Measurements from ENCODE around the gene STUB1. TPM values are rescaled to one million over a fixed set of nuclear protein-coding genes. Genes with fewer than 3 reads are reported as not detected.

The STUB1 gene
- polyA plus RNA-seq, 4 donors = 110 to 187 (median 117) TPM

DNA sequence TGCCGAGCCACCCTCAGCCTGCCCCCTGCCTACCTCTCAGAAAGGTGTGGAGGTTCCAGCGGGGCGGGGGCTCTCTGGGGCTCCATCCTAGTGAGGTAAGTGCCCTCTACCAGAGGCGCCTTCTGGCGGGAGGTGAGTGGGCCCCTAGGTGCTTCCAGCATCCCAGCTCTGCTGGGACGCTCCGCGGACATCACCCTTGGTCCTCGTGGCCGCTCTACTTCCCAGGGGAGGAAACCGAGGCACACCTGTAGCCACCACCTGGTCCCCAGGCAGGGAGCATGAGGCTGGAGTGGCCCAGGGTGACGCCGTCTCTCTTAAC is 37.2 kb upstream of the STUB1 start:
- DNase-seq (ENCODE audit: low read depth in 4 of 4, low spot score in 2 of 4) = no peak

DNA sequence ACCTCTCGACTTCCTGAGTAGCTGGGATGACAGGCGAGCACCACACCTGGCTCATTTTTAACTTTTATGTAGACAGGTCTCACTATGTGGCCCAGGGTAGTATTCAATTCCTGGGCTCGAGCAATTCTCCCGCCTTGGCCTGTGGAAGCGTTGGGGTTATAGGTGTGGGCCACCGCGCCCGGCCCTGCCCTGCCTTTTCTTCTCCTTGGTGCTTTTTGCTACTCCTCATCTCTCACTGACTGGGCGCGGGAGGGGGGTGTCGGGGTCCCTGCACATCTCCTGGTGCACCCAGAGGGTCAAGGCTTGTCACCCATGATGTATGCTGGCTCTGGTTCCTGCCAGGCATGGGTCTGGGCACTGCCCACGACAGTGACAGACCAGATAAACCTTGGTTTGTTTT is 35.7 kb upstream of the STUB1 start:
- DNase-seq (ENCODE audit: low read depth in 4 of 4, low spot score in 2 of 4) = no peak

DNA sequence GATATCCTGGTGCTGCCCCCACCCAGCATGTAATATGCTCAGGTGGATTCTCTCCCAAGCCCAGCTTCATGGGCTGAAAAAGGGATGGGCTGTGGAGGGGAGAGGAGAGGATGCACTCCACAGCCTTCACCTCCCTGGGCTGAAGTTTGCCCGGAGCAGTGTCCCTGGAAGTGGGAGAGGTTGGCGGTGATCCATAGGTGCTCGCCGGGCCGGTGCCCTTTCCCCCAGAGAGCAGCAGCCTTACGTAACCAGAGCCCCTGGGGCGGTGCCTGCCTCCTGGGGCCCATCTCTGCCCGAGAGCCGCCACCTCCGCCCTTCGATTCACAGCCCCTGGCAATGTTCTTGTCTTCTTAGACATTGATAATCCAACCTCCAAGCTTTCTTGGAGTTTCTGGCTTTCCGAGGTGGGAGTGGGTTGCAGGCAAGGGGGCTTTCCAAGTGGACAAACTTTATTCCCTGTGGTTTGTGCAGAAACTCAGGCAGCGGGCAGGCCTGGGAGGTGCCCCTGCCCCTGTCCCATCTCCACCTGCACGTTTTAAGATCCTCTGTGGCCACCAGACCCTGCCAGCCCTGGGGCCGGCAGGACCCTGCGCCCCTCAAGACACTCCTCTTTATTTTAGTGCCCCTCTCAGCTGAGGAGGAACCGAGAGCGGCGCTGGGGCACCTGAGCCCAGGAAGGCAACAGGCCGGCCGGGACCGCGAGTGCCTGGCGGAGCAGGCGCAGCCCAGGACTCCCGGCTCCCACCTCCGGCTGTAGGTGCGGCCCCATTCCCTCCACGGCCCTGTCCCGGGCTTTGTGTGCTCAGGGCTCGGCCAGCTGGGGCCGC is 34.1 kb upstream of the STUB1 start:
- DNase-seq (ENCODE audit: low read depth in 4 of 4, low spot score in 2 of 4) = no peak

DNA sequence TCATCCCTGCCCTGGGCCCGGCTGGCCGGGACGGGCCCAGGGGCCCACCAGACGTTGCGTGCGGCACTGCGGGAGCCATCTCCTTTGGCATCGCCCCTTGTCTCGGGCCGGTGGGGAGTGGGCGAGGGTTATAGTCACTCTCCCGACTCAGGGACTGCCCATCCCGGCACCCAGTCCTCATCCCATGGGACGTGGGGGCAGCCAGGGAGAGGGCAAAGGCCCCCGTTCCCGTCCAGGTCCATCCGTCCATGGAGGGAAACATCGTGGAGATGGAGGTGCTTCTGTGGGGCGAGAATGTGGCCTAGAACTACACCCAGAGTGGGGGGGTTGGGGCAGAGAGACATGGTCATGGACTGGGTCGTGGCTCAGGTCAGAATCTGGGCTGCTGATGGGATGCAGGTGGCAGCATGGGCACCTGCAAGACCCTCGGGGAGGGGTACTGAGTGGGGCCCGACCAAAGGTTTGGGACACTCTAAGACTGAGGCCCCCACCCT is 33.5 kb upstream of the STUB1 start:
- DNase-seq (ENCODE audit: low read depth in 4 of 4, low spot score in 2 of 4) = no peak

DNA sequence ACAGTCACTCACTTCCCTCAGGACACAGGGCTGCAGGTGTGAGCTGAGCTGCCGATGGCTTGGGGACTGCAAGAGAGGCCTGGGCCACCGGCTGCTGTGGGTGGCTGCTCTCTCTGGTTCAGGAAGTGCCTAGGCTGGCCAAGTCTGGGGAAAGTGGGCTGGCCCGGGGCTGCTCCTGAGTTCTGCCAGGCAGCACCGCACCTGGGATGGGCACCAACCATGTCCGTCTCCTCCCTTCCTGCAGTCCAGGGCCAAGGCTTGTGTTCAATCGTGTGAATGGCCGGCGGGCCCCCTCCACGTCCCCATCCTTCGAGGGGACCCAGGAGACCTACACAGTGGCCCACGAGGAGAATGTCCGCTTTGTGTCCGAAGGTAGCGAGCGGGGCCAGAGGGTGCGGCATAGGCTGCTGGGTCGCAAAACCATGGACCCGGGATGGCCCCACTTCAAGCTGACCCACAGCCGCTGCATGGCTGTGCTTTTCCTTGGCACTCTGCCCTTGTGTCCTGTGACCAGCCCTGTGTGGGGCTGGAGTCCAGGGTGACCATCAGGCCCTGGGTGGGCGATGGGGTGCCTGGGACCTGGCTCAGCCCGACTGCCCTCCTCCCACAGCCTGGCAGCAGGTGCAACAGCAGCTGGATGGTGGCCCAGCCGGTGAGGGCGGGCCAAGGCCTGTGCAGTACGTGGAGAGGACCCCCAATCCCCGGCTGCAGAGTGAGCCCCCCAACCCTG is 32.9 kb upstream of the STUB1 start:
- DNase-seq (ENCODE audit: low read depth in 4 of 4, low spot score in 2 of 4) = no peak

DNA sequence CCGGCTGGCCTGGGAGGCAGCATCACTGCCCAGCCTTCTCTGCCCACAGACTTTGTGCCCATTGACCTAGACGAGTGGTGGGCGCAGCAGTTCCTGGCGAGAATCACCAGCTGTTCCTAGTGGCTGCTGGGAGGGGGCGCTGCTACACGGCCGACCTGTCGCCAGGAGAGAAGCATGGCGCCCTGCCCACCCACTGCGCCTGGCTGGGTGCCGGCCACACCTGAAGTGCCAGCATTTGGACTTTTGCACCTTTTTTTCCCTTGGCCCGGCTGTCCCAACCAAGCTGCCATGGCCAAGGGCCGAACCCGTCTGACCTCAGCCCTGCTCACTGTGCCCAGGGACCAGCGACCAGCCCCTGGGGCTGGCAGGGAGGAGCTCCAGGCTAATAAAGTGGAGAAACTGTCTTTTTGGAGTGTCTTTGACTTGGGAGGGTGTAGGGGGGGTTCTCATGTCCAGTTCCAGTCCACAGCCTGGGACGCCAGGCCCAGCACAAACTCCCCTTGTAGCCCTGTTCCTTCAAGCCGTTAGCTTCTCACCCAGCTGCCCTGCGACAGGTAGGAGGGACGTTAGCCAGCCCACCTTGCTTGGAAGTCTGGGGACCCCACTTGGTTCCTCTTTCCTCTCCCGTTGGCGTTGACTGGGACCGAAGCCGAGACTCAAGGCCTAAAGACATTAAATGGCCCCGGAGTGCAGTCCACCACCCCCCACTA is 32.0 kb upstream of the STUB1 start:
- DNase-seq (ENCODE audit: low read depth in 4 of 4, low spot score in 2 of 4) = no peak

DNA sequence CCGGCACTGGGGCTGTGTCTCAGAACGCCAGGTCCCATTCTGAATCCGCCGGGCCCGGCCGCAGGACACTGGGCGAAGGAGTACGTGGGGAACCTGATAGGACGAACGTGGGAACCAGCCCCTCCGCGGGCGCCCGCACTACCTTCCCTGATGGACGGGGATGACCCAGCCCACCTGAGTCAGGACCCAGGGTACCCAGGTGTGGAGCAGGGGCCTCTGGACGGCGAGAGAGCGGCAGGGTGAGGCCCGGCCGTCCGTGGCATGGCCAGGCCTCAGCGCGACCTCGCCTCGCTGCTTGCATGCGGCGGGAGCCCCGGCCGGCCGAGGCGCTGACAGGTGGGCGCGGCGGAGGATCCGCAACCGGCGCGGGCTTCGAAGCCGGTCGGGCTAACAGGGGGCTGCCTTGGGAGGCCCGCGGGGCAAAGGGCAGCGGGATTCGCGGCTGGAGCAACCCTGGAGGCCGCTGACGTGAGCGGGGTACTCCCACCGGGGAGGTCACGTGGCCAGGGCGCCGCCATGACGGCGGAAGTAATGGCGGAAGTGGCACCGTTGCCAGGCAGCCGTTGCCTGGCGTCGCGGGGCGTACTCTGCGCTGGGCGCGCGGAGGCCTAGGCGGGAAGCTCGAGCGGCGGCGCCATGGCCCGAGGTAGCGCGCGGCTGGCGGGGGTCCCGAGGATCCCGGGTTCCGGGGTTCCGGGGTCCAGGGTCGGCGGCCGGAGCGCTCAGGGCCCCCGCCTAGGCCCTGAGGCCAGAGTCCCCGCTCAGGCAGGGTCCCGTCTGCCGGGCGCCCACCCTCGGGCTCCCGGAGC is 31.2 kb upstream of the STUB1 start, which contains the start of gene WDR90:
Gene WDR90 (plus strand): TSS at position 585 of the 809 bp plus-strand sequence. CDS start 52 bp downstream, at position 637.
- DNase-seq (ENCODE audit: low read depth in 4 of 4, low spot score in 2 of 4) = peak in 1 of 4 donors; percentile 73

DNA sequence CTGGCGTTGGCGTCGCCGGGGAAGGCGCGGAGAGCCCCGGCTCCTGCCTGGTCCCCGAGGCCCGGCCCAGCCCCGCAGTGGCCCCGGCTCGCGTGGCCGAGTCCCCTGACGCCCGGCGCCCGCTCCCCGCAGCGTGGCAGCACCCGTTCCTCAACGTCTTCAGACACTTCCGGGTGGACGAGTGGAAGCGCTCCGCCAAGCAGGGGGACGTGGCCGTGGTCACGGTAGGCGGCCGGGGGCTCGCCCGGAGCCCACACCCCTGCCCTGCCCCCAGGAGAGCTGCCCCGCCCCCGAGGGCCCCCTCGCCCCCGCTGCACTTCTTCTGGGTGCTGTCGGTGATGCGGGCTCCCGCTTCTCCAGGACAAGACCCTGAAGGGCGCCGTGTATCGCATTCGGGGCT is 30.6 kb upstream of the STUB1 start:
- no peak for DNase-seq (ENCODE audit: low read depth in 4 of 4, low spot score in 2 of 4)

- no peak for DNase-seq (ENCODE audit: low read depth in 4 of 4, low spot score in 2 of 4)
Measured at GRCh38 chr16:651844-652243, 28.4 kb upstream of the STUB1 start.

DNA sequence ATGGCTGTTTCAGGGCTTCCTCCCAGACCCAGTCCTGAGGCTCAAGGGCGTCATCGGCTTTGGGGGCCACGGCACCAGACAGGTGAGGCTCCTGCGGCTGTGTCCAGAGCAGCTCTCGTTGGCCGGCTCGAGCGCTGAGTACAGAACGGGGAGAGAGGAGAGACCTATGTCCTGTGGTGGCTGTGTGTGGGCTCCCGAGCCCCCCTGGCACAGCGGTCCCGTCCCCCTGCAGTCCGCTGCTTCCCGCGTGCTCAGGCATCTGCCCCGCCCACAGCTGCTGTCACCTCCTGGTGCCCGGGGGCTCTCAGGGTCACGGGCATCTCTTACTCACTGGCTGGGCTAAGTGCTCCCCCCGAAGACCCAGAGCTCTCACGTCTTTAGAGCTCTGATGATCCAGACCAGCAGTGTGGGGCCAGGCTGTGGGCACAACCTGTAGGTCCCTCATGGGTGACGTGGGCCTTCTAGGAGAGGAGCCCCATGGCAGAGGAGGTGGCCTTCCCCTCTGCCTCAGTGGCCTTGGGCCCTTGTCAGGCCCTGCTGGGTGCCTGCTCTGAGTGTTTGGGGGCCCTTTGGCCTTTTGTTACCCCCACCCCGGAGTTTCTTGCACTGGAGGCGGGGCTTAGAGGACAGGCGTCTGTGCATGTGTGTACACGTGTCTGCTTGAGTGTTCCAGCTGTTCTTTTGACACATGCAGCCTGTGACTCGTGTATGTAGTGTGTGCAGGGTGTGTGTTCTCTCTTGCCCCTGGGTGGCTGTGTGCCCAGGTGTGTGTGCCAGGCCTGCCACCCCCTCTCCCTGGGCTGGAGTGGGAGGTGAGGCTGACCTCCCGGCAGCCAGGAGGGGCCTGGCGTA is 27.5 kb upstream of the STUB1 start:
- no peak for DNase-seq (ENCODE audit: low read depth in 4 of 4, low spot score in 2 of 4)

DNA sequence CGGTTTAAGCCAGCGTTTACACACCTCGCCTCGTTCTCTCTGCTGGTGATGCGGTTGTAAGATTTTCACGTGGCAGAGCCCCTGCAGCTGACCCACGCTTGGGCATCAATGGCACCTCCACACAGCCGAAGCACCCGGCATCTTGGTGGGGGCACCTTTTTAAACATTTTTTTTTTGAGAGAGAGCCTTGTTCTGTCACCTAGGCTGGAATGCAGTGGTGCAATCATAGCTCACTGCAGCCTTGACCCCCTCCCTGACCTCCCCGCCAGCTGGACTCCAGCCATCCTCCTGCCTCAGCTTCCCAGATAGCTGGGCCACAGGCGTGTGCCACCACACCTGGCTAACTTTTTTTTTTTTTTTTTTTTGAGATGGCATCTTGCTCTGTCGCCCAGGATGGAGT is 26.2 kb upstream of the STUB1 start:
- no peak for DNase-seq (ENCODE audit: low read depth in 4 of 4, low spot score in 2 of 4)

- DNase-seq (ENCODE audit: low read depth in 4 of 4, low spot score in 2 of 4) = no peak
Measured at GRCh38 chr16:657487-657886, 22.7 kb upstream of the STUB1 start.

DNA sequence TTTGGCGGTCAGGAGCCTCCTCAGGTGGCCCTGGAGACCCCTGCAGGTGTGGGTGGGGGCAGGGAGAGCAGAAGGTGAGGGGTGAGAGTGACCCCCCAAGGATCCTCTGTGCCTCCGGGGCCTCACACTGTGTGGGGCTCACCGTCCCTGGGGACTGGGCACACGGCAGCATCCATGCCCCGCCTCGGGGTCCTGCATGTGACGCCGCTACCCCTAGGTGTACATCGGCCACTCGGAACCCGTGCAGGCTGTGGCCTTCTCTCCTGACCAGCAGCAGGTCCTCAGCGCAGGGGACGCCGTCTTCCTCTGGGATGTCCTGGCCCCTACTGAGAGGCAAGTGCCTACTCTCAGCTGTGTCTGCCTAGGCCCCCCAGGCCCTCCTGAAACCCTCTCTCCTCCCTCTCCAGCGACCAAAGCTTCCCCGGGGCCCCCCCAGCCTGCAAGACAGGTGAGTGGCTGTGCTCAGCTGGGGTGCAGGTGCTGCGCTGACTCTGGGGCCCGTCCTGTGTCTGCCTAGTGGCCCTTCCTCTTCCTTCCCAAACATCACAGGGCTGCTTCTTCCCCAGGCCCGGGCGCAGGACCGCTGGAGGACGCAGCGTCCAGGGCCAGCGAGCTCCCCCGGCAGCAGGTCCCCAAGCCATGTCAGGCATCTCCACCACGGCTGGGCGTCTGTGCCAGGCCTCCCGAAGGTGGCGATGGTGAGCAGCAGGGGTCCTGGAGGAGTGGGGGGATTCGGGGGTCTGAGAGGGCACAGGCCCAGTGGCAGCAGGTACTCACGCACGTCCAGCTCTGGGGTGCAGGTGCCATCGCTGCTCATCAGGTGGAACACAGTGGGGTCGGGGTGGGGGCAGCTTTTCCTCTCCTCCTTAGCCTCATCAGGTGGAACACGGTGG is 21.3 kb upstream of the STUB1 start:
- DNase-seq (ENCODE audit: low read depth in 4 of 4, low spot score in 2 of 4) = no peak

- DNase-seq (ENCODE audit: low read depth in 4 of 4, low spot score in 2 of 4) = no peak
Measured at GRCh38 chr16:659618-660017, 20.6 kb upstream of the STUB1 start.

DNA sequence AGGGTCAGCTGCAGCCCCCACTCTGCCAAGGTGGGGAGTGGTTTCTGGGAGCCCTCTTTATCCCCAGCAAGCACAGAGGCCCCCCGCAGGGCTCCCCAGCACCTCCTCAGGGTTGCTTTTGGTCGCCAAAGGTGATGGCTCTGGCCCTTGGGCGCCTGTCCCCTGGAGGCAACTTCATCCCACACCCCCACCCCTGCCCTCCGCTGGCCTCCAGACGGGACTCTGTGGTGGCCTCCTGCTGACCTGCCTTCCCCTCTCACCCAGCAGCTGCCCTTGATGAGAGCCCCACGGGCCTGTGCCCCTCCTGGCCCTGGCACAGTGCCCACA is 20.1 kb upstream of the STUB1 start:
- DNase-seq (ENCODE audit: low read depth in 4 of 4, low spot score in 2 of 4) = no peak

GRCh38 chr16:660459-661183 is 19.6 kb upstream of the STUB1 start:
- peak in 1 of 4 donors; percentile 34 for DNase-seq (ENCODE audit: low read depth in 4 of 4, low spot score in 2 of 4)

GRCh38 chr16:661184-661821 is 18.9 kb upstream of the STUB1 start:
- DNase-seq (ENCODE audit: low read depth in 4 of 4, low spot score in 2 of 4) = no peak

DNA sequence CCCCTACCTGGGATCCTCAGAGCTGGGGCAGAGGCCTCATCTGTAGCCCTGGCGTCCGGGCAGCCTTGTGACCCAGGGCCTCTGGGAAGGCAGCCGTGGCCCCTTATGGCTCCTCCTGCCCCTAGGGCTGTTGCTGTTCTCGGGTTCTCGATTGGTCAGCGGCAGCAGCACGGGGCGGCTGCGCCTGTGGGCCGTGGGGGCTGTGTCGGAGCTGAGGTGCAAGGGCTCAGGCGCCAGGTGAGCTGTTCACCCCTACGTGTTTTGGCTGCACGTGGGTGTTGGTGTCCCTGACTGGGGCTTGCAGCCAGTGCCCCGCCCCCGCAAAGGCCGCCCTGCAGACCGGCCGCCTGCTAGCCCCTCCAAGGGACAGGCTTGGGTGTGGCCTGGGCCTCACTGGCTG is 18.1 kb upstream of the STUB1 start:
- DNase-seq (ENCODE audit: low read depth in 4 of 4, low spot score in 2 of 4) = no peak

Measured in left renal cortex interstitium (tissue), 4 donors.